Astrocyte (in vitro differentiated cells and primary cell): ENCODE measurements around the gene HSPB7. TPM values are rescaled to one million over a fixed set of nuclear protein-coding genes. Genes with fewer than 3 reads are reported as not detected.
"Not testable (repeated sequence)": the region's sequence is repeated elsewhere in the genome, so short reads cannot be mapped to it uniquely, and the experiment has no call there.

ENCODE experiments used
- DNase-seq: peaks from one replicate; pipeline ENCODE4 v3.0.0-alpha.2; 2010; ENCODE audit warnings: low read depth
- FAIRE-seq: peaks from 2 replicates; lab custom pipeline; 2011; peaks lifted over from hg19 to GRCh38; lab: Jason Lieb, UNC
- H2AFZ ChIP-seq: 2 replicates; pipeline ENCODE4 v1.6.0; 2012; ENCODE audit warnings: low read depth, low read length, inconsistent platforms
- H3K27ac ChIP-seq: 2 replicates; pipeline ENCODE4 v1.5.1; 2011; ENCODE audit warnings: low read depth, low read length, inconsistent platforms
- H3K27me3 ChIP-seq: 2 replicates; pipeline ENCODE4 v1.6.0; 2011; ENCODE audit warnings: low read length, inconsistent platforms; ENCODE audit not compliant: insufficient read depth
- H3K36me3 ChIP-seq: 2 replicates; pipeline ENCODE4 v1.5.1; 2011; ENCODE audit warnings: low read length, inconsistent platforms; ENCODE audit not compliant: insufficient read depth
- H3K4me1 ChIP-seq: 2 replicates; pipeline ENCODE4 v1.5.1; 2011; ENCODE audit warnings: low read length, inconsistent platforms; ENCODE audit not compliant: insufficient read depth
- H3K4me2 ChIP-seq: 2 replicates; pipeline ENCODE4 v1.6.0; 2012; ENCODE audit warnings: low read length, inconsistent platforms
- H3K4me3 ChIP-seq: 2 replicates; pipeline ENCODE4 v1.5.1; 2011; ENCODE audit warnings: low read depth, mild to moderate bottlenecking, low read length, inconsistent platforms; ENCODE audit not compliant: insufficient read depth
- H3K79me2 ChIP-seq: 2 replicates; pipeline ENCODE4 v1.6.0; 2012; ENCODE audit warnings: mild to moderate bottlenecking, low read length, inconsistent platforms; ENCODE audit not compliant: insufficient read depth
- H3K9ac ChIP-seq: 2 replicates; pipeline ENCODE4 v1.6.0; 2012; ENCODE audit warnings: mild to moderate bottlenecking, low read length, inconsistent platforms
- H3K9me3 ChIP-seq: 2 replicates; pipeline ENCODE4 v1.5.1; 2012; ENCODE audit warnings: low read depth, mild to moderate bottlenecking, low read length, inconsistent platforms; ENCODE audit not compliant: insufficient read depth
- H4K20me1 ChIP-seq: 2 replicates; pipeline ENCODE4 v1.6.0; 2012; ENCODE audit warnings: low read length, inconsistent platforms; ENCODE audit not compliant: insufficient read depth
- H3K27ac Mint-ChIP-seq: one replicate; pipeline ENCODE4 v1.8.0; 2021; ENCODE audit warnings: mild to moderate bottlenecking, mixed read lengths; ENCODE audit not compliant: unreplicated experiment
- H3K27me3 Mint-ChIP-seq: one replicate; pipeline ENCODE4 v1.8.0; 2021; ENCODE audit warnings: low read depth, mixed read lengths; ENCODE audit not compliant: unreplicated experiment
- H3K36me3 Mint-ChIP-seq: one replicate; pipeline ENCODE4 v1.8.0; 2021; ENCODE audit warnings: low read depth, mixed read lengths; ENCODE audit not compliant: unreplicated experiment
- H3K4me1 Mint-ChIP-seq: one replicate; pipeline ENCODE4 v1.8.0; 2021; ENCODE audit warnings: low read depth, mixed read lengths; ENCODE audit not compliant: unreplicated experiment
- H3K4me3 Mint-ChIP-seq: one replicate; pipeline ENCODE4 v1.8.0; 2021; ENCODE audit warnings: mild to moderate bottlenecking, moderate library complexity, mixed read lengths; ENCODE audit not compliant: unreplicated experiment
- H3K9me3 Mint-ChIP-seq: one replicate; pipeline ENCODE4 v1.8.0; 2021; ENCODE audit warnings: mild to moderate bottlenecking, mixed read lengths; ENCODE audit not compliant: unreplicated experiment
- EZH2 ChIP-seq: IDR thresholded peaks from 2 replicates; pipeline ENCODE4 v1.6.1; 2012; ENCODE audit warnings: mild to moderate bottlenecking, low read length, inconsistent platforms; ENCODE audit not compliant: insufficient read depth
- total RNA-seq: library from RNA; stranded (reverse); gene quantifications from 2 replicates; pipeline ENCODE4 v1.2.1, GENCODE V29; 2021
- TF ChIP-seq, protein P1 (sequence below): IDR thresholded peaks from 2 replicates; pipeline ENCODE4 v1.5.1; 2011; ENCODE audit warnings: low read depth, mild to moderate bottlenecking, inconsistent platforms, low read length, moderate library complexity; ENCODE audit not compliant: insufficient read depth

Gene HSPB7
- total RNA-seq, 1 donor from 2014 or later = 0.45 TPM

DNA sequence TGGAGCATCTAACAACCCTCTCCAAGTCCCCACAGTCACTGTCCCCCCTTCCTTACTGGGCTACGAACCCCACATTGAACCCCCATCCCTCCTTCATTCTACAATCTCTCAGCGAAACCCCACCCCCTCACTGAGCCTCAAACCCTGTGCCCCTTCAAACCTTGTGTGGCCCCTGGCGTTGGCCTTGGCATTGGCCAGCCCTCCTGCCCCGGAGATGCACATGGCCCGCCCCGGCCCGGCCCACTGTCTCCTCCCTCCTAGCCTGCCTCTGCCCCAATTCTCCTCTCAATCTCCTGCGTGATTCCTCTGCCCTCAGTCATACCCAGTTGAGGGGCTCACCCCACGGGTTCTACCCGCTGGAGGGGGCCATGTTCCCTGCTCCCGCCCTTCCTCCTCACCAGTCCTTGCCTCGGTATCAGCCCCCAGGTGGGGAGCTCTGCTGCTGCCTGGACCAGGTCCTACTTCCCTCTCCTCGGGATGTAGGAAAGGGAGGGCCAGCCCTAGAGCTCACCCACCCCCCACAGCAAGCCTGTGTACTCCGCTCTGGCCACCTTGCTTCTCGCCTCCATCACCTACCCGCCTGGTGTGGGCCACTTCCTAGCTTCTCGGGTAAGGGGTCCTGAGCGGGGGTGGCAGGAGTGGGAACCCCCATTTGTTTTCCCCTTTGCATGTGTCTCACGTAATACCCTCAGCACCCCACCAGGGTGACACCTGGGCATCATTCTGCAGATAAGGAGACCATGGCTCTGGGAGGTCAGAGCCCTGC is 10.6 kb upstream of the HSPB7 start:
- Histone ChIP-seq H3K36me3 (no peaks in the 10 kb centered on the region), H2AFZ (no peak overlapping the region), H3K9ac (no peak overlapping the region), H3K4me1 (no peaks in the 10 kb centered on the region), H3K9me3 (no peaks in the 10 kb centered on the region), H4K20me1 (no peaks in the 10 kb centered on the region), H3K27ac (no peak overlapping the region), H3K4me2 (no peak overlapping the region), H3K4me3 (no peak overlapping the region), H3K79me2 (no peaks in the 10 kb centered on the region), H3K27me3 (no peaks in the 10 kb centered on the region)
- Mint-ChIP-seq H3K27me3 (peaks cover 23% of the 10 kb centered on the region), H3K27ac (no peak overlapping the region), H3K36me3 (no peaks in the 10 kb centered on the region), H3K9me3 (no peaks in the 10 kb centered on the region), H3K4me1 (peaks cover 4% of the 10 kb centered on the region), H3K4me3 (no peak overlapping the region)
- DNase-seq (no peak), FAIRE-seq (no peak)
- TF ChIP-seq, protein P1, sequence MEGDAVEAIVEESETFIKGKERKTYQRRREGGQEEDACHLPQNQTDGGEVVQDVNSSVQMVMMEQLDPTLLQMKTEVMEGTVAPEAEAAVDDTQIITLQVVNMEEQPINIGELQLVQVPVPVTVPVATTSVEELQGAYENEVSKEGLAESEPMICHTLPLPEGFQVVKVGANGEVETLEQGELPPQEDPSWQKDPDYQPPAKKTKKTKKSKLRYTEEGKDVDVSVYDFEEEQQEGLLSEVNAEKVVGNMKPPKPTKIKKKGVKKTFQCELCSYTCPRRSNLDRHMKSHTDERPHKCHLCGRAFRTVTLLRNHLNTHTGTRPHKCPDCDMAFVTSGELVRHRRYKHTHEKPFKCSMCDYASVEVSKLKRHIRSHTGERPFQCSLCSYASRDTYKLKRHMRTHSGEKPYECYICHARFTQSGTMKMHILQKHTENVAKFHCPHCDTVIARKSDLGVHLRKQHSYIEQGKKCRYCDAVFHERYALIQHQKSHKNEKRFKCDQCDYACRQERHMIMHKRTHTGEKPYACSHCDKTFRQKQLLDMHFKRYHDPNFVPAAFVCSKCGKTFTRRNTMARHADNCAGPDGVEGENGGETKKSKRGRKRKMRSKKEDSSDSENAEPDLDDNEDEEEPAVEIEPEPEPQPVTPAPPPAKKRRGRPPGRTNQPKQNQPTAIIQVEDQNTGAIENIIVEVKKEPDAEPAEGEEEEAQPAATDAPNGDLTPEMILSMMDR = no peak
- no peak for TF ChIP-seq EZH2

DNA sequence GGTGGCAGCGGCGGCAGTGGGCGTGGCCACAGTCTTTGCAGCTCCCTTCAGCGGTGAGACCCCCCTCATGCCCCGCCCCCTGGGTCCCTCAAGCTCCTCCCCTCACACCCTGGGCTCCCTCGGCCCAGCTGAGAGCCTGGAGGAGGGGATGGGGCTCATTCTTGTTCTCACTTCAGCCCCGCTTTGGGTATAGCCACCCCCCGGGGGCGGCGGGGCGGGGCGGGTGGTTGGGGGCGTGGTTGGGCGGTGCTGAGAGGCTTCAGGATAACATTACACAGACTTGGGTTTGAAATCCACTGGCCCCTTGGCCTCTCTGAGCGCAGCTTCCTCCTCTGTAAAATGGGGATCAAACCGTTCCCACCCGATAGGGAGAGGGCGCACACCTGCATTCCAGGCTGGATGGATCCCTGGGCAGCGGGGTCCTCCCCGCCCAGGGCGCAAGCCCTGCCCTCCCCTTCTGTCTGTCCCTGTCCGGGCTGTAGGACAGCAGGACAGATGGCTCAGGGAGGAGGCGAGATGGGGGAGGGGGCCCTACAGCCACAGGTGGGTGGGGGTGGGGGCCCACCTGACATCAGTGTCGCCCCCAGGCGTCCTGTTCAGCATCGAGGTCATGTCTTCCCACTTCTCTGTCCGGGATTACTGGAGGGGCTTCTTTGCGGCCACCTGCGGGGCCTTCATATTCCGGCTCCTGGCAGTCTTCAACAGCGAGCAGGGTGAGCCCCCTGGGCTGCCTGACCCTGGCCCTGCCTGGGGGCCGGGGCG is 9.1 kb upstream of the HSPB7 start:
- peak overlapping the region; percentile 74 for H3K4me2 ChIP-seq
- H3K27ac Mint-ChIP-seq = no peak overlapping the region
- no peak overlapping the region for H3K4me3 ChIP-seq
- no peaks in the 10 kb centered on the region for H4K20me1 ChIP-seq
- H3K4me1 Mint-ChIP-seq = no peaks in the 10 kb centered on the region
- no peaks in the 10 kb centered on the region for H3K4me1 ChIP-seq
- FAIRE-seq = no peak
- no peak overlapping the region for H3K4me3 Mint-ChIP-seq
- H3K27ac ChIP-seq = no peak overlapping the region
- peaks cover 31% of the 10 kb centered on the region for H3K27me3 Mint-ChIP-seq
- TF ChIP-seq, protein P1 = no peak
- no peak for TF ChIP-seq EZH2
- H2AFZ ChIP-seq = peak overlapping the region; percentile 47
- no peaks in the 10 kb centered on the region for H3K9me3 ChIP-seq
- no peaks in the 10 kb centered on the region for H3K27me3 ChIP-seq
- no peaks in the 10 kb centered on the region for H3K36me3 ChIP-seq
- H3K79me2 ChIP-seq = no peaks in the 10 kb centered on the region
- H3K9me3 Mint-ChIP-seq = no peaks in the 10 kb centered on the region
- no peak for DNase-seq
- H3K36me3 Mint-ChIP-seq = no peaks in the 10 kb centered on the region
- no peak overlapping the region for H3K9ac ChIP-seq

DNA sequence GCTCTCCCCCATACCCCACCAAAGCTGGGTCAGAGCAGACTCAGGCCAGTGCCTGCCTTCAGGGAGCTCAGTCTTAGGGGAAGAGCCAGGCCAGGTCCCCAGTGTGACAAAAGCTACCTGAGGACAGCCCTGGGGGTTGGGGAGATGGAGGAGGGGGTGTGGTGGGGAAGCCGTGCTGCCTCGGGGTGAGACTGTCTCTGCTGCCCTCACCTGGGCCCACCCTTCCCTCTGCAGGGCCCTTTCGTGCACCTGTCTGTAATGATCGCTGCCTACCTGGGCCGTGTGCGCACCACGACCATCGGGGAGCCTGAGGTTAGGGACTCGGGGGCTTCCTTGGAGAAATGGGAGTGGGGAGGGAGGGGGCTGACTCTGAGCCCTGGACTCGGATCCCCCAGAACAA is 8.5 kb upstream of the HSPB7 start:
- H3K36me3 Mint-ChIP-seq, H4K20me1 ChIP-seq, H2AFZ ChIP-seq, DNase-seq, H3K27ac Mint-ChIP-seq, H3K4me1 Mint-ChIP-seq, H3K79me2 ChIP-seq, H3K27ac ChIP-seq, H3K9ac ChIP-seq, H3K9me3 Mint-ChIP-seq, H3K4me2 ChIP-seq, H3K36me3 ChIP-seq, H3K27me3 ChIP-seq, H3K4me3 Mint-ChIP-seq, FAIRE-seq, H3K4me1 ChIP-seq, H3K9me3 ChIP-seq, H3K4me3 ChIP-seq: not testable (repeated sequence)
- H3K27me3 Mint-ChIP-seq = peaks cover 34% of the 10 kb centered on the region
